AG04450 (cell line): Measurements from ENCODE around the gene SRF. TPM values are rescaled to one million over a fixed set of nuclear protein-coding genes. Genes with fewer than 3 reads are reported as not detected.

ENCODE experiments used
- CTCF ChIA-PET: fragments of 300-600, 350-600 bp; formaldehyde crosslinking; extraction: SDS; loops from one replicate; lab custom pipeline; 2022; ENCODE audit warnings: antibody characterized with exemption, inconsistent platforms; lab: Charles Lee
- POLR2A ChIA-PET: fragments of 350-600 bp; formaldehyde crosslinking; extraction: SDS; loops from one replicate; lab custom pipeline; 2021; ENCODE audit warnings: antibody characterized with exemption, inconsistent platforms; lab: Yijun Ruan, JAX
- DNase-seq: peaks from one replicate; pipeline ENCODE4 v3.0.0-alpha.2; 2011; ENCODE audit warnings: low read depth, low spot score
- H3K27ac ChIP-seq: one replicate; pipeline ENCODE4 v1.5.1; 2012; ENCODE audit warnings: low read depth, low read length, control low read depth
- H3K27me3 ChIP-seq: one replicate; pipeline ENCODE4 v1.6.0; 2012; ENCODE audit warnings: low read length; ENCODE audit not compliant: control insufficient read depth, insufficient read depth
- H3K4me3 ChIP-seq: 2 replicates; pipeline ENCODE4 v1.5.1; 2011; ENCODE audit warnings: mild to moderate bottlenecking, low read depth, low read length, control low read depth
- H3K9me3 ChIP-seq: 2 replicates; pipeline ENCODE4 v1.5.1; 2012; ENCODE audit warnings: low read length; ENCODE audit not compliant: control insufficient read depth, insufficient read depth
- CTCF ChIP-seq: IDR thresholded peaks from 2 replicates; pipeline ENCODE4 v1.5.1; 2011; ENCODE audit warnings: low read depth, low read length, control low read depth, inconsistent platforms
- polyA plus RNA-seq: library from polyadenylated mRNA; depleted of rRNA; stranded (reverse); fragments of >200 nt; gene quantifications from 2 replicates; pipeline ENCODE4 v1.2.3, GENCODE V29; 2011

SRF gene
- polyA plus RNA-seq, 1 experiment, result 36.8 TPM

- TF ChIP-seq CTCF, result no peak
- no peaks in the 10 kb centered on the region for H3K27me3 ChIP-seq
- POLR2A ChIA-PET, result no interaction called here
- H3K4me3 ChIP-seq, result no peak overlapping the region
- no peaks in the 10 kb centered on the region for H3K9me3 ChIP-seq
- no peak for DNase-seq
- CTCF ChIA-PET, result no interaction called here
- H3K27ac ChIP-seq, result no peak overlapping the region
These were observed 5.3 kb downstream of the SRF start for GRCh38 chr6:43176423-43176786.

DNA sequence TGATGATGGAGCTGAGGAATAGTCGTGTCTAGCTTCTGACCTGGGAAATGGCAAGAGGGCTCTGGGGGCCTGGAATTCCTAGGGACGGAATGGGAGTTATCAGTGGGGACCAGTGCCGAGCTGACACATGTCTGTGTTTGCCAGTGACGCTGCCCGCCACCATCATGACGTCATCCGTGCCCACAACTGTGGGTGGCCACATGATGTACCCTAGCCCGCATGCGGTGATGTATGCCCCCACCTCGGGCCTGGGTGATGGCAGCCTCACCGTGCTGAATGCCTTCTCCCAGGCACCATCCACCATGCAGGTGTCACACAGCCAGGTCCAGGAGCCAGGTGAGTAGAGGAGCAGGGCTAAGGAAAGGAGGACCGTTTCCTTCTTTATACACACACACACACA is 7.1 kb downstream of the SRF start:
- CTCF ChIA-PET, result no interaction called here
- POLR2A ChIA-PET, result no interaction called here

DNA sequence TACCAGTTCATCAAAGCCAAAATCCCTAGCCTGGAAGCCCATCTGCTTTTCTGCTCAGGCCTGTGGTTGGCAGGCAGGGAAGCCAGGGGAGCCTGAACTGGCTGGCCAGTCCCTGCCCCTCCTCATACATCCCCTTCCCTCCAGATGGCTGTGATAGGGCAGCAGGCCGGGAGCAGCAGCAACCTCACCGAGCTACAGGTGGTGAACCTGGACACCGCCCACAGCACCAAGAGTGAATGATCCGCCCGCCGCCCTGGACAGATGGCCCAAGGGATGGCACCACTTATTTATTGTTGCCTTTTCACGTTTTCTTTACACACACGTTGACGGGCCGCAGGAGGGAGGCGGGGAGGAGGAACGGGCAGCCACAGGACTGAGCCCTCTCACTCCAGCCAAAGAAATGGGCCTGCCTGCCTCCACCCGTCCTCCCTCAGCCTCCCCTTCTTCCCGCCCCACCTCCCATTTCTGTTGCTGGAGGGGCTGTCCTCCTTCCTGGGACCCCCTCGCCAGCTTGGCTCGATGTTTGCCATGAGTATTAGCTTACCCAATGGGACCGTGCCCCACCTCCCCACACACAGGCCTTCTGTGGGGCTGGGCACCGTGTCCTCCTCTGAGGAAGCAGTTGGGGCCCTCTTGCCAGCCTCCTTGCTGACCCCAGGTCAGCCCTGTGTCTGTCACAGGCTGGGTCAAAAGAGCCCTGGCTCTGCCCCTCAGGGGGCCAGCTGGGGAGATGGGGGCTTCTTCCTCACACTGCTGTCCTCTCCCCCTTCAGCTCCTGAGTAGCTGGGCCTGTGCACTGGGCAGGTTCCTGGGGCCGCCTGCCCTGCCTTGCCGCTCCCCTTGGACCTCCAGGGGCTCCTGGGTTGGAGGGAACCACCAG is 8.1 kb downstream of the SRF start:
- Histone ChIP-seq H3K27me3 (no peaks in the 10 kb centered on the region), H3K27ac (peak overlapping the region; percentile 52), H3K4me3 (no peak overlapping the region), H3K9me3 (no peaks in the 10 kb centered on the region)
- POLR2A ChIA-PET, result interaction anchor here (1.1 kb wide), 1 partner anchor 9 kb away, joined by 3 read pairs; no protein-coding TSS in a partner anchor
- CTCF ChIA-PET, result interaction anchor here (0.6 to 1.2 kb wide), 2 partner anchors 50 to 291 kb away, joined by 3 to 4 read pairs; partner anchors contain the start of gene DNPH1
- no peak for DNase-seq
- no peak for TF ChIP-seq CTCF

More for the DNA sequence above, 7.1 kb downstream of the SRF start:
- TF ChIP-seq CTCF, result no peak
- H3K27me3 ChIP-seq, result no peaks in the 10 kb centered on the region
- no peak overlapping the region for H3K27ac ChIP-seq
- no peaks in the 10 kb centered on the region for H3K9me3 ChIP-seq
- H3K4me3 ChIP-seq, result no peak overlapping the region
- DNase-seq, result no peak

GRCh38 chr6:43180058-43180457 is 9.0 kb downstream of the SRF start:
- Histone ChIP-seq H3K27ac (peak overlapping the region; percentile 31), H3K27me3 (no peaks in the 10 kb centered on the region), H3K9me3 (no peaks in the 10 kb centered on the region), H3K4me3 (no peak overlapping the region)
- POLR2A ChIA-PET, result interaction anchor here (1.1 kb wide), 1 partner anchor 8 kb away, joined by 3 read pairs; no protein-coding TSS in a partner anchor
- CTCF ChIA-PET, result interaction anchor here (0.6 to 1.2 kb wide), 2 partner anchors 49 to 292 kb away, joined by 3 to 4 read pairs; partner anchors contain the start of gene DNPH1
- no peak for DNase-seq
- TF ChIP-seq CTCF, result no peak

DNA sequence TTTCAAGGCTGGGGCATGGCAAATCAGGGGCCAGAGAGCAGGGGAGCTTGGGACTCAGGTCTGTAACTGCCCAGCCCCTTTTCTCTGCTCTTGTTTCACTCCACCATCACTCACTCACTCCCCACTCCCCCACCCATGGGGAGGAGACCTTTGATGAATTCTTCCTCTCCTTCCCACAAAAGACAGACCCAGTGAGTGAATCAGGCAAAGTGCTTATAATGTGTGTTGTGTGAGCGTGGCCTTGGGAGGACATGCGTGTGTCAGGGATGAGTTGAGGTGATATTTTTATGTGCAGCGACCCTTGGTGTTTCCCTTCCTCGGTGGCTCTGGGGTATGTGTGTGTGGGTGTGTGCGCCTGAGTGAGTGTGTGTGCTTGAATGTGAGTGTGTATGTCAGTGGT is 9.9 kb downstream of the SRF start:
- TF ChIP-seq CTCF, result no peak
- POLR2A ChIA-PET, result interaction anchor here (1.3 kb wide), 1 partner anchor 252 kb away, joined by 5 read pairs; the partner anchor contains the start of gene CNPY3
- H3K4me3 ChIP-seq, result no peak overlapping the region
- H3K27me3 ChIP-seq, result no peaks in the 10 kb centered on the region
- H3K27ac ChIP-seq, result peak overlapping the region; percentile 47
- CTCF ChIA-PET, result interaction anchor here (0.9 kb wide), 1 partner anchor 48 kb away, joined by 6 read pairs; the partner anchor contains the start of gene DNPH1
- DNase-seq, result no peak
- H3K9me3 ChIP-seq, result no peaks in the 10 kb centered on the region
